SK-MEL-5 (cell line): ENCODE data around the gene RCVRN. TPM values are rescaled to one million over a fixed set of nuclear protein-coding genes. Genes with fewer than 3 reads are reported as not detected.

Source experiments
- DNase-seq: peaks from one replicate; pipeline ENCODE4 v3.0.0-alpha.2; 2016; ENCODE audit warnings: low read depth, low spot score
- in situ Hi-C: cut with HindIII; loops from 2 replicates; pipeline ENCODE4 v1.10.0; 2016; ENCODE audit warnings: low sequenced_read_pairs, high pct_unique_total_duplicates, low pct_unique_long_range_greater_than_20kb
- total RNA-seq: library from RNA; depleted of rRNA; stranded (reverse); fragments of >200 nt; shearing (Covaris generic); gene quantifications from 2 replicates; pipeline ENCODE4 v1.2.3, GENCODE V29; 2014

Gene RCVRN
- total RNA-seq, 1 experiment from 2014 or later: not detected

DNA sequence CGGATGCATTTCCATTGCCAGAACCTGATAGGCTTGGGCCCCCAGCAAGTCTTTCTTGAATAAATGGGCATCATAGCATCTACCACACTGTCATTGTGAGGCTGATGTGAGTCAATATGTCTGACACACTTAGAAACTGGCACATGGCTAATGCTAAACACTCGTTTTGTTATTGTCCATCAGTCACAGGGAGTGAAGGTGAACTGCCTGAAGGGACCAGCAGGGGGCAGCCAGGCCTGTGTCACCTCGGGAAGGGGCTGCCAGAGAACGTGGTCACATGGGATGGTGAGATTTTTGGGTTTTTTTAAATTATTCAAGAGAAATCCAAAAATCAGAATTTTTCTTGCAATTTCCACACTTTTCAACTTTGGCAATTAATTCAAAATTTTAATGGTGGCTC lies 831 bp upstream of the RCVRN start:
- DNase-seq: peak; percentile 75
- in situ Hi-C loops: no loop called here

DNA sequence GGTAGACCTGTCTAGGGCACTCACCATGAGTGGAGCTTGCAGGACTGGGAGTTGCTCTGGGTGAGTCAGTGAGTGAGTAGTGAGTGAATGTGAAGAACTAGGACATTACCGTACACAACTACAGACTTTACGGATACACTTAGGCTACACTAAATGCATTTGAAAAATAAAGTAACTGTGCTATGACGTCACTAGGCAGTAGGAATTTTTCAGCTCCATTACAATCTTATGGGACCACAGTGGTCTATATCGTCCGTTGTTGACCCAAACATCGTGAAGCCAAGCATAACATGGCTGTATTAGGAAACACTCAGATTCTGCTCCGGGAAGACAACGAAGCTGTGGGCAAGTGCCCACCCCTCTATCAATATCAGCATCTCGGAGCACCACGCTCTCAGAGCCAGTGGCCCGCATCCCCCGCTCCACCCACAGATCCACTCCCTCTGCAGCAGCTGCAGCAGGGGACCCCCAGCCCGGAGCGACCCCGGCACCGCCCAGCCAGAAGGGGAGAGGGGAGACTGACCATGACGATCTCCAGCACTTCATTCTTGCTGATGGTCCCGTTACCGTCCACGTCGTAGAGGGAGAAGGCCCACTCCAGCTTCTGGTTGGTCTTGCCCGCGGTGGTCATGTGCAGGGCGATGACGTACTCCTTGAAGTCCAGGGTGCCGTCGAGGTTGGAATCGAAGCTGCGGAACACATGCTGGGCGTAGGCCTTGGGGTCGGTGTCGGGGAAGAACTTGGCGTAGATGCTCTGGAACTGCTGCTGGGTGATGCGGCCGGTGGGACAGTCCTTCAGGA lies 594 bp downstream of the RCVRN start:
- in situ Hi-C loops: no loop called here
- no peak for DNase-seq

DNA sequence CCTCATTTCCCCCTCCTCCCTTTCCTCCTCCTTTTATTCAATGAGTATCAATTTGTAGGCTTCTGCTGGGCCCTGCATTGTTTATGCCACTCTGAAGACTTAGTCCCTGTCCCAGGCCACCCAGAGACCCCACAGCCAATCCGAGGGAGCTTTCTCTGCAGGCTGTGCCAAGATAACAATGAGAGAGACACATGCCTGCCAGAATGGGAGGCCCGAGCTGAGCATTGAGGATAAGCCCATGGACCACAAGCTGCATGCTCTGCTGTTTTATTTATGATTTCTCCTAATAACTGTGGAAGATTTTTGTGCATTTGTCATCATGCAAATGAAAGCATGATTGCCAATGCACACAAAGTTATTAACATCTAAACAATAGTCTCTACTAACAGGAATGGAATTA lies 3.0 kb downstream of the RCVRN start:
- in situ Hi-C loops: no loop called here
- no peak for DNase-seq

DNA sequence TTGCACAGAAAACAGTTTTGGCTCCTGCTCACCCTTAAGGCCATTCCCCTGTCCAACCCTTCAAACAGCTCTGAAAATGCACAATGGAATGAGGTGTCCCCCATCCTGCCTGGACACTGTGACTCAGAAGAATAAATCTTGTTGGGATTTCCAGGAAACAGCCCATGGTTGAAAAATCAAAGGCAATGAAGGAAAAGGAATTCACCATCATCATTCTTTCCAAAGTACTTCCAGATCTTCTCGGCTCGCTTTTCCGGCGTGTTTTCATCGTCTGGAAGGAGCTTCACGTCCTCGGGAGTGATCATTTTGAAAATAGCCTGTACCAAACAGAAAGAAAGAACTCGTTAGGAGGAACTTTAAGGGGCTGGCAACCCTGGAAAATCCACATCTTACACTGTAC lies 4.3 kb downstream of the RCVRN start:
- DNase-seq: no peak
- in situ Hi-C loops: no loop called here

DNA sequence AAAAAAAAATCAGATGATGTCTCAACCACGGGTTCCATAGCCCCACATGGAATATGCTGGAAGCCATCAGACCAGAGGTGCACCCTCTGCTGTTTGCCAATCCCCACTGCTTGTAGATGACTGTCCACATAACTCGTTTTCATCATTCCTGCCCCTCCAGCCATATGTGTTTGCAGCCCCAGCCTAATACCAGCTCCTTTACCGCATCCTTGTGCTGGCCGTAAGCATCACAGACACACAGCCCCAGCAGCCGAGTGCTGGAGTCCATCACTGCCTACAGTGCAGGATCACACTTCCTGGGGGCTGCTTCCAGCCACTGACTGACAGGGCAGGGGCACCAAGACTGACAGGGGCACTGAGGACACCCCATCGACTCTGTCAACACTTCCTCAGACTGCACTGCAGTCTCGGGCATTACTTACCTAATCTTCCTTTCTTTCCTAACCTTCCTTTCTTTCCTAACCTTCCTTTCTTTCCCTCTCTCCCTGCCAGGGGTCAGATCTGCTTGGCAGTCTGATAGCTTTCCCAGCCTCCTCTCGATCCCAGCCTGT lies 5.0 kb downstream of the RCVRN start:
- DNase-seq: no peak
- in situ Hi-C loops: no loop called here

DNA sequence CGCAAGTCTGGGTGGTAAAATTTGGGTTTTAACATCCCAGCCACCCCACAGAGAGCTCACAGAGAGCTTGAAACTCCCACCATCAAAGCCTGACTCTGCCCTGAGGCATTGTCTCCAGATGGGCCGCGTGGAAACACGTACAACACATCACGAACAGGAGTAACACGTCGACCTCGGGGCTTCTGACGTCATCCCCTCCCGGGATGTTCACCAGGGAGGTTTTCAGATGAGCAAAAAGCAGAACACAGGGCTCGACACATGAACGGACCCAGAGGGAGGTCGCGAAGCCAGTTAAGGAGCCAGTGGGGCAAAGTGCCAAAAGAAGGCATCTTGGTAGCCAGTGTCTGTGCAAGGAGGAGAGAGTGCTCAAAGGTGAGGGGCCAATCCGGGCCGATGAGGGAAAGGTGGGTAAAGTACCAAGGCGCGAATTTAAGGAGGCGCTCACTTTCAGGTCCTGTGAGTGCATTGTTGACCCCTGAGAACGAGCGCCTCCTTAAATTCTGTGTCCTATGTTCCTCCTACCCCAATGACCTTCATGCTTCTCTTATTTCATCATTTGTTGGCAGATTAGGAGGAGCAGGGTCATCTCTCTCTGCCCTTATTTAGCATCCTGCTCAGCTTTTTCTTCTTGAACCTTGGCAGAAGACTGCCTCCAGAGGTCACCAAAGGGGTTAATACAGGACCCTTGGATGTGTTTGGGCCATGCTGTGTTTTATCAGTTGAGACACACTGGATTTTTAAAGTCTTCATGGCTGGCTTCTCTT lies 5.6 kb downstream of the RCVRN start:
- DNase-seq: no peak
- in situ Hi-C loops: no loop called here

DNA sequence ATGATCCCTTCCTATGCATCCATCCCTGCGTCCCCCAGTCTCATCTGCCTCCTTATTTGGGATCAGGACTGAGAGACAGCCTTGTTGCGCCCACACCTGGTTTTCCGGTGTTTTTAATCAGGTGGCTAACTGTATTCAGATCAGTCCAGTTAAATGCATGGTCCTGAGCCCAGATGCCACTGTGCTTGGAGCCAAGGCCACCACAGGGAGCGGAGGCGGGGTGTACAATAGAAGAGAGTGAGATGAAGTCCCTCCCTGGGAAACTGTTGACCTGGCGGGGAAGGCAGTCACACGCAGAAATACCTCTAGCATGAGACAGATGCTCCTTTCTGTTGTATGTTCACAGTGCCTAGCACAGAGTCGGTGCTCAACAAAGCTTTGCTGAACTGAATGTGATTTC lies 6.3 kb downstream of the RCVRN start:
- DNase-seq: no peak
- in situ Hi-C loops: no loop called here

DNA sequence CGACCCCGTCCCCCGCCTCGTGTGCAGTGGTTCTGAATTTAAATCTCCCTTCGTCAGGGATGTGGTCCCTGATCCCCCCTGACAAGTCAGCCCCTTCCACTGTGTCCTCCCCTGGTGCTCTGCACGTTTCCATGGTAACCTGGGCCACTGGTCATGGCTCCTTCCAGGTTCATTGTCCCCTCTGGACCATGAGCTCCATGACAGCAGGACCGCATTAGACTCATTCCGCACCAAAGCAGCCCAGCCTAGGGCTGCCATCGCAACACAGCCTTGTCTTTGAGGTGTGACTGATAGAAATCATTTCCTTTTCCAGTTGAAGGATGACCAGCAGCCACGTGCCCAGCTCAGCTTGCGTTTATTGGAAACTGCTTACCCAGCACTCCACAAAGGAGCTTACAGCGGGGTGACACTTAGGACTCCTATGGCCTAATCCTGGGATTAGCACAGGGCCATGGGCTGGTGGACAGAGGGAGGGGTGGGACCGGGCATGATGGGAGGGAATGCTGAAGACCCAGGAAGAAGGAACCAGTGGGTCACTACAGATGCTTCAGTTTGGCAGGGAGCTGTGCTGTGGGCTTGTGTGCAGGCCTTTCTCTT lies 7.6 kb downstream of the RCVRN start:
- in situ Hi-C loops: no loop called here
- no peak for DNase-seq

DNA sequence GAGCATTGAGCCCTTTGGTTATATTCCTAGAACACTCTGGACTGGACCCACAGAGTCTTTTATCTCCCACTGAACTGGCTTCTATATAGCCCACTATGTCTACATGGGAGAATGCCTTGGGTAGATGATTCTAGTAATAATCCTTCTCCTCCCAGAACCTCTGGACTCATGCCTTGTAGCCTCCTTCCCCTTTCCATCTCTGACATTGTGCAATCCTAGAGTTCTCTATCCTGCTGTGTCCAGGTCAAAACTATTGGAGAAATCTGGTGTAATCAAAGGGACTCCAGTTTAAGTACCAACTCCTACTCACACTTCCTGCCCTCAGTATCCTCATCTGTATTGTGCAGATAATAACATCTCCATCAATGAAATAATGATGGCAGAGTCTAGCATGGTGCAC lies 9.1 kb downstream of the RCVRN start:
- DNase-seq: no peak
- in situ Hi-C loops: no loop called here

DNA sequence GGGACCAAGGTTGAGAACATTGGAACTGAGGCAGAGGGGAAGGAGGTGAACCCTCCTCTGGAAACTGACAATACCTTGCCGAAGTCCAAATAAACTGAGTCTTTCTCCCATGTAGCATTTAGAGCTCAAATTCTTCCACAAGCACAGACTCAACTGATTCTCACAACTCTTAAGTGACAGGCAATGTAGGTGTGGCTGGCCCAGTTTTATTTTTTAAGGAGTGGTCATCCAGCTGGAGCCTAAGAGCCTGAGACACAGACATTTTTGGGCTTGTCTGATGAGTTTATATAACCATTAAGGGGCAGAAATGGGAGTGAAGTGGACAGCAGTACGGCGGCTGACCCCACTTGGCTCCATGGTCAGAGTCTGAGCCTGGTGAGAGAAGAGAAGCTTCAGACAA lies 10.8 kb downstream of the RCVRN start:
- no peak for DNase-seq
- in situ Hi-C loops: no loop called here

DNA sequence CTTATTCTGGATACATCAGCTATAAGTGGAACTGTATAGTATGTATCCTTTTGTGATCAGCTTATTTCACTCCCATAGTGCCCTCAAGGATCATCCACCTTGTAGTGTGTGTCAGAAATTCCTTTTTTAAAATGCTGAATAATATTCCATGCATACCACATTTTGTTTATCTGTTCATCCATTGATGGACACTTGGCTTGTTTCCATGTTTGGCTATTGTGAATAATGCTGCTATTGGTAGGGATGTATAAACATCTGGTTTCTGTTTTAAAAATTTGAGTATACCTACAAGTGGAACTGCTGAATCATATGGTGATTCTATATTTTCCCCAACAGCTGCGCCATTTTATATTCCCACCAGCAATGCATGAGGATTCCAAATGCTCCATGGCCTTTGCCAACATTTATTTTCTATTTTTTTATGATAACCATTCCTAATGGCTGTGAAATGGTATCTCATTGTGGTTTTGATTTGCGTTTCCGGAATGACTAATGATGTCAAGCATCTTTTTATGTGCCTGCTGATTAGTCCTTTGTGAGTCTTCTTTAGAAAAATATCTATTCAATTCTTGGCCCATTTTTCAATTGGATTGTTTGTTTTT lies 11.6 kb downstream of the RCVRN start:
- in situ Hi-C loops: no loop called here
- DNase-seq: peak; percentile 26

DNA sequence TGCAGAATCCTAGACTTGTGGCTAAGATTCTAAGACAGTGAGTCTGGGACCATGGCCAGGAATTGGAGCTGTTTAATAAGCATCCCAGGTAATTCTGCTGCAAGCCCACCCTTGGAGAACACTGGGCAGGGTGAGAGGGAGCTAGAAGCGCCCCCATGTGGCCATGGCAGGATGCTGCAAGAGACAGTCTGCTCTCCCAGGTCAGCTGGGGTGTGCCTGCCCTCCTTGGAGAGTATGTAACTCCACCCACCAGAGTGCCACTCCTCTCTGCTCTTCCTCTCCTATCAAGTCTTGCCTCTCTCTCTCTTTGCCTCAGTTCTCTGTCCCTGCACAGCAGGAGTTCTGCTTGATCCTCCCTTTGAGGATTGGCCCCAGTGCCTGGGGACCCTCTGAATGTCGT lies 14.9 kb downstream of the RCVRN start:
- peak; percentile 77 for DNase-seq
- in situ Hi-C loops: no loop called here

DNA sequence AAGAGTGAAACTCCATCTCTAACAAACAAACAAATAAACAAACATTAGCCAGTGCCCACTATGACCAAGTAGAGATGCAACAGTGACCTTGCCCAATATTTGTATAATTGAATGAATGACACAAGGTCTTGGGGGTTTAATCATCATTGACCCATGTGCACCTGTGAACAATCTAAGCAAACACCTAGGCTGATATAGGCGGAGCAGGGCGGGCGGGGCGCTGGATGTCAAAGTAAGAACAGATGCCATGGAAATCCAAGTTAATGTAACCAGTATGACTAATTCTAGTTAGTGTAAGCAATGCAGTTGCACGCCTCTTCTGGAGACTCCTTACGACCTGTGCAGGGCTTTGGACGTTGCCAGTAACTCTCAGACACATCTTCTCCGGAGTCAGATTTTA lies 17.6 kb downstream of the RCVRN start:
- in situ Hi-C loops: no loop called here
- DNase-seq: no peak

DNA sequence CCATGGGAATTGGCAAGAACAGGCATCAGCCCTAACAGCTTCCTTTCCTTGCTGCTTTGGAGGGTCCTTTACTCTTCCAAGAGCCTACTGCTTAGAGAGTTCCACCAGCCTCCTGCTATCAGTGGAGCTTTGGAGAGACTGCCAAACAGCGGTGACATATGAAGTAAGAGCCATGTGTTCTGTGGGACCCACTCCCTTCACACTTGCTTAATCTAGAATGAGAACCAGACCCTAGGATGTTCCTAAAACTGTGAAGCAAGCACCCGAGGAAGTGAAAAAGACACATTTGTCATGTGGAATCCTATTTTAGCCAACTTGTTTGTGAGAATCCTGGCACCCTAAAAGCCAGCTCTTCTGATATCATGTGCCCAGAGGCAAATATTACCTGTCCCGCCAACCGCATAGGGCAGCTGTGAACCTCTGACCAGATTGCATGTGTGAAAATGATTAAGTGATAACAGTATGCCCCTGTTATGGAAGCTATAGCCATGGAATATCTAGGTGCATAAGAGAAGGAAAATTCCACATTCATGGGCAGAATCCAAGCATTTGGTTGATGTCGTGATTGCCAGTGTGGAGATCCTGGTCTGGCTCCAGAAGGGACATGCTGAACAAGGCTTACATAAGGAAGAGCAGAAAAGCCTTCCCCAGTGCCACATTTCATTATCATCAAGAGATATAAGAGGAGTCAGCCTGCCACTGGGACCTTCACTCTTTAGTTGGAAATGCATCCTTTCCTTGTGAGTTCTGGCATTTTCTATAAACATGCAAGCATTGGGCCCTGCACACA lies 18.7 kb downstream of the RCVRN start:
- in situ Hi-C loops: no loop called here
- DNase-seq: no peak

DNA sequence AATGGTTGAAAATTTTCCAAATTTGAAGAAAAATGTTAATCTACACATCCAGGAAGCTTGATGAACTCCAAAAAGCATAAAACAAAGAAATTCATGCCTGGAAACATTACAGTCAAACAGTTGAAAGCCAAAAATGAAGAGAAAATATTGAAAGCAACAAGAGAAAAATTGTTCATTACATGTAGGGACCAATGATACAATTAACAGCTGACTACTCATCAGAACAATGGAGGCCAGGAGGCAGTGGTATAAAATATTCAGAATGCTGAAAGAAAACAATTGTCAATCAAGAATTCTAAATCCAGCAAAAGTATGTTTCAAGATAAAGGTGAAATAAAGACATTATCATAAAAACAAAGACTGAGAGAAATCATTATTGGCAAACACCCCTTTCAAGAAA lies 21.6 kb downstream of the RCVRN start:
- in situ Hi-C loops: no loop called here
- DNase-seq: no peak

DNA sequence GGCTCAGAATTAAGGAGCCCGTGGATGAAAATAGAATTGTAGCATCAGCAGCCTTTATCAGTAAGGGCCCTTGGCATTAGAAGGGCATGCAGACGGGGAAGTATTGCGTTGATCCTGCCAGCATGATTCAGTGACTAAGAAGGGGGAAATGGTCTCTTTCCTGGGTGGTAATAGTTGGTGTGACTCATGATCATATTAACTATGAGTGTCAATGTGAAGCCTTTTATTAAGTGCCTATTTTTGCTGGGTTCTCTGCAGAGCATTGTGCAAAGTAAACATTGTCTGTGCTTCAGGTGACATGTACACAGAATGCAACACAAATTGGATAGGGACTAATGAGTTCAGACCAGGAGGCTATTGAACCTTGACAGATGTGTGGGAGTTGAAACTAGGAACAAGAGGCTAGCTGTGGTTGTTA lies 24.5 kb downstream of the RCVRN start:
- in situ Hi-C loops: no loop called here
- DNase-seq: peak; percentile 46

DNA sequence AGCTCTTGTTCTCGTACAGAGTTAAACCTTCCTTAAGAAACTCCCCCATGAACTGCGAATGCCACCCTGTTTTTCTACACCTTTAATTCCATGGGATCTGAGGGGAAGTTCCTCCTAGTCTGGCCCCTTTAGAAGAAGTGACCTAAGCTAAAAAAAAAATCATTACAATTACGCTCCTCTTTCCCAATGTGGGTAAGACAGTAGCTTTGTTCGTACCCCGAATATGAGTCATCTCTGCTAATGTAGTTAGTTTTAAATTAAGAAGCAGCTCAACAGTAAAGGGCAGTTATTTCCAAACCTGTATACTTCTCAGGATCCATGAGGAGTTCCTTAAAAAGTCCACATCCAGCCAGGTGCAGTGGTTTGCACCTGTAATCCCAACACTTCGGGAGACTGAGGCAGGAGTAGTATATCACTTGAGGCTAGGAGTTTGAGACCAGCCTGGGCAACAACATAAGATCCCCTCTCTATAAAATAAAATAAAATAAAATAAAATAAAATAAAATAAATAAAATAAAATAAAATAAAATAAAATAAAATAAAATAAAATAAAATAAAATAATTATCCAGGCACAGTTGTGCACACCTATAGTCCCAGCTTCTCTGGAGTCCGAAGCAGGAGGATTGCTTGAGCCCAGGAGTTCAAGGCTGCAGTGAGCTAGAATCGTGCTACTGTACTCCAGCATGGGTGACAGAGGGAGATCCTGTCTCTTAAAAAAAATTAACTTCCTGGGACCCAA lies 26.1 kb downstream of the RCVRN start:
- in situ Hi-C loops: no loop called here
- DNase-seq: no peak
